HFF-Myc (cell line): ENCODE data around the gene RYR3.

ENCODE experiments used
- DNase-seq: peaks from one replicate; pipeline ENCODE4 v3.0.0-alpha.2; 2011; ENCODE audit warnings: low read depth; ENCODE audit errors: extremely low read depth
- H3K4me3 ChIP-seq: replicated peaks from 2 replicates; pipeline ENCODE4 v1.5.1; 2011; ENCODE audit warnings: low read depth, mild to moderate bottlenecking, control low read depth, low read length
- TF ChIP-seq, protein P1 (sequence below): IDR thresholded peaks from 2 replicates; pipeline ENCODE4 v1.5.1; 2012; ENCODE audit warnings: mild to moderate bottlenecking, low read depth, low read length, control low read depth; ENCODE audit errors: missing control alignments

RYR3 gene

DNA sequence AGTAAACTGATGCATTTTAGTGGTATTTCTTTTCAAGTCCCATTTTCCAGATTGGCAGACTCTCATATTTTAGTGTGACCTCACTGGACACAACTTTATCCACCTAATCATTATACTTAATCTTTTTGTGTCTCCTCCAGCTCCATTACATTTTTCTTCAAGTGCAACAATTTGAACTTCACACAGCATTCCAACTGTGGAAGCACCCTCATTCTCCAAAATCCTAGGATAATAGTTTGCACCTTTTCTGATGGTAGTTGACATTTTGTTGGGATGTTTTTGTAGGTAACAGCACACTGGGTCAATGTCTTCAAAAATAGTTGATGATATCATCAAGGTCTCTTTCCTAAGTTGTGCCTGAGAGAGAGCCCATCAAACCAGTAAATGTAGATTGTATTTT is 123.1 kb downstream of the RYR3 start:
- no peak for DNase-seq
- no peak overlapping the region for H3K4me3 ChIP-seq
- TF ChIP-seq, protein P1, sequence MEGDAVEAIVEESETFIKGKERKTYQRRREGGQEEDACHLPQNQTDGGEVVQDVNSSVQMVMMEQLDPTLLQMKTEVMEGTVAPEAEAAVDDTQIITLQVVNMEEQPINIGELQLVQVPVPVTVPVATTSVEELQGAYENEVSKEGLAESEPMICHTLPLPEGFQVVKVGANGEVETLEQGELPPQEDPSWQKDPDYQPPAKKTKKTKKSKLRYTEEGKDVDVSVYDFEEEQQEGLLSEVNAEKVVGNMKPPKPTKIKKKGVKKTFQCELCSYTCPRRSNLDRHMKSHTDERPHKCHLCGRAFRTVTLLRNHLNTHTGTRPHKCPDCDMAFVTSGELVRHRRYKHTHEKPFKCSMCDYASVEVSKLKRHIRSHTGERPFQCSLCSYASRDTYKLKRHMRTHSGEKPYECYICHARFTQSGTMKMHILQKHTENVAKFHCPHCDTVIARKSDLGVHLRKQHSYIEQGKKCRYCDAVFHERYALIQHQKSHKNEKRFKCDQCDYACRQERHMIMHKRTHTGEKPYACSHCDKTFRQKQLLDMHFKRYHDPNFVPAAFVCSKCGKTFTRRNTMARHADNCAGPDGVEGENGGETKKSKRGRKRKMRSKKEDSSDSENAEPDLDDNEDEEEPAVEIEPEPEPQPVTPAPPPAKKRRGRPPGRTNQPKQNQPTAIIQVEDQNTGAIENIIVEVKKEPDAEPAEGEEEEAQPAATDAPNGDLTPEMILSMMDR: no peak

DNA sequence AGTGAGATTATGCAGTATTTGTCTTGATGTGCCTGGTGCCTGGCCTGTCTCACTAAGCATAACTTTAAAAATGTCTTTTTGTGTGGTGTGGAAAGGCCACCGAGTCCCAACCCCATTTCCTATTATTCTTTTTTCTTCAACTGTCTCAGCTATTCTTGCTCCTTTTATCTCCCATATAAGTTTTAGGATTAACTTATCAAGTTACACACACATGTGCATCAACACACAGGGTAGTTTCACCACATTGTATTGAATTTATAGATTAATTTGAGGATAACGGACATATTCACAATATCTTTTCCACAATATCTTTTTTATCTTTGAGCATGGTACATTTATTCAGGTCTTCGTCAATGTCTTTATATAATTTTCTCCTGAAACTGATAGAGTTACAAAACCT is 127.6 kb downstream of the RYR3 start:
- no peak overlapping the region for H3K4me3 ChIP-seq
- no peak for DNase-seq
- TF ChIP-seq, protein P1: no peak

DNA sequence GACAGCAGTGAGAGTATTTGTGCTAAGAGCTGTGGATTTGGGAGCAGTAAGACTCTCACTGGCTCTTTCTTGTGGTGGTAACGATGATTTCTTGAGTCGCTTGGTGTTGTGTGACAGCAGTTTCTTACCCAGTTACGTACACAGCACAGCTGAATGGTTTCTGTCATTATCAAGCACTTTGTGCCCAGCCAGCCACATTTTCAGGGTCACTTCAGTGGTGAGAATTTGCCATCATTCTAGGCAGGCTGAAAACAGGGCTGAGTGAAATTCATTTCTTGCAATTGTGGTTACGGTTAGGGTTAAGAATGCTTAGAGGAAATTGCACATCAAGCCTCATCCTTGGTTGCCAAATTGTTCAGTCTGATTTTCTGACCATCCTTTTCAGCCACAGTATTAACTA is 130.1 kb downstream of the RYR3 start:
- H3K4me3 ChIP-seq: no peak overlapping the region
- no peak for DNase-seq
- TF ChIP-seq, protein P1: no peak

DNA sequence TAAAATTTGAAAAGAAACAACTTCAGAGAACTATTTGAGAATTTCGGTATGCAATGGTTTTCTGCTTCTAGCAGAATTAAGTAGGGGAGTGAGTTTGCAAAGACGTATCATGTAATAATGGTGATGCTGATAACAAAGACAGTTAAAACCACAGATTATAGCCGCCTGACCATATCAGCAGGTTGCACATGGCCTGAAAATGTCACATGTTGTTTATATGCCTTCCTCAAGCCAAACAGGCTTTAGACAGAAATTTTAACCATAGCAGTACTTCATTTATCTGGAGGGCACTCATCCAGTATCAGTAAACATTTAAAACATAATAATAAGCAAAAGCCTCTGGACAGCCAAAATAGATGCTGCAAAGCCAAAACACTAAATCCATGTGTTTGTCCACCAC is 131.7 kb downstream of the RYR3 start:
- no peak for DNase-seq
- TF ChIP-seq, protein P1: no peak
- H3K4me3 ChIP-seq: no peak overlapping the region

DNA sequence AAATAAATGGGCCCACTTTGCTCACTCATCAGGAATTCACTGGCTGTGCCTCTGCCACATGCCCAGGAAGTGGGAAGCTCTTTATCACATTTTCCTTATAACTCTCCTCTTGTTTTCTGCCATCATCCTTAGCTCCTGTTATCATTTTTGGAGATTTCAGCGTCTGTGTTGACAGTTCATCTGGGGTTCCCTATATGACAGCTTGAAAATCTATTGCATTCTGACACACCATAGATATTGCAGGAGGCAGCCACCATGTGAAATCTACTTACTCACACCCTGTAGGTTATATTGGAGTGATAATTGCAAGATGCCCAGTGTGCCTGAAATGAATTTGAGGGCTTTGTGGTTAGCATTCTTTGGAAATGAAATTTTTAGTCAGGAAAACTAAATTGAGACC is 132.9 kb downstream of the RYR3 start:
- H3K4me3 ChIP-seq: no peak overlapping the region
- DNase-seq: no peak
- TF ChIP-seq, protein P1: no peak

DNA sequence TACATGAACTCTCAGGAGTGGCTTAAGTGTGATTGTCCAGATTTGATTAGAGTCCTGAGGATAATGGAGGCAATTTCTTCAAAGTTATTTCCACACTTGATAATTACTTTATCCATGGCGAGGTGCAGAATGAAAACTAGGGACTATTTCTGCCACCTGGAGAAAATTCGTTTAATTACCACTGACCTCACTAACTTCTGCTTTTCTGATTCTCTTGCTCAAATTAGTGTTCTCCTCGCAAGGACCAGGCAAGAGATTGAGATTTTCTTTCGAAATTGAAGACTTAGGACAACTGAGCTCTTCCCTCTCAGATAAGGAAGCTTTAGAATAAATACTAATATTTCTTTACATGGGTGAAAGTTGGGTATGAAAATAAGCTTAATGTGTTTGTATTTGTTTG is 135.2 kb downstream of the RYR3 start:
- DNase-seq: no peak
- H3K4me3 ChIP-seq: no peak overlapping the region
- TF ChIP-seq, protein P1: no peak

DNA sequence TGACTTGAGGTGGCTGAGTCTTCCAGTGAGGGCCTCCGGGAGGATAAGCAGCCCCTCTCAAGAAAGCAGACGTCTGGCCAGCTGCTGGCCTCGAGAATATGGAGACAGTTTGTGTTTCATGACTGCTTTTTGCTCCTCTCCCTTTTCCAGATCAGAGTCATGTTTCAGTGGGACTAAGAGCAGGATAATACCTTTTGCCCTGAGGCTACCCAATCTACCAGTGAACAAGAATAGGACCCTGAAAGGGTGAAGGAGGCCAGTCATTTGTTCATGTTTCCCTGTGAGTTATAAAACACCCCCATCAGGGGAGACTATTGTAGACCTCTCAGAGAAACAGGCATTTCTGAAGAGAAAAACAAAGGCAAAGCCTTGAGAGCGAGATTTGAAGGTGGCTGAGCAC is 137.4 kb downstream of the RYR3 start:
- H3K4me3 ChIP-seq: no peak overlapping the region
- no peak for DNase-seq
- TF ChIP-seq, protein P1: no peak
